GM18520 (cell line): ENCODE measurements around the gene C1orf210.

Experiments
- ATAC-seq: cut with Tn5 transposase; IDR thresholded peaks from one replicate; pipeline ENCODE4 v1.9.1; 2021; ENCODE audit not compliant: unreplicated experiment

Gene C1orf210

DNA sequence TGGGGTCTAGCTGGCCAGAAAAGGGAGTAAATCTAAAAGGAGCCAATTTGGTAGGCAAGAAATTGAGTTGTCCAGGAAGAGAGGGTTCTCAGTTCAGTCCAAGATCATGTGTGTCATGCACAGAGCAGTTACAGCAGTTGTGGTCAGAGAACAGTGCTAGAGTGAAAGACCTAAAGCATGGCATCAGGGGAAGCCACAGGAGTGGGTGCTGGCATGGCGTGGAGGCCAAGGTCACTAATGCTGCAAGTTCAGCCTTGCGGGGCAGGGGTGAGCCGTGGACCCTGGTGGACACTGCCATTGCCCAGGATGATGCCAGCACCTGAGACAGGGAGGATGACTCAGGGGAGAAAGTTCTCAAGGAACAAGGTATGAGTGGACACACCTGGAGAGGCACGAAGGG lies 32.2 kb downstream of the C1orf210 start:
- ATAC-seq, result no peak

DNA sequence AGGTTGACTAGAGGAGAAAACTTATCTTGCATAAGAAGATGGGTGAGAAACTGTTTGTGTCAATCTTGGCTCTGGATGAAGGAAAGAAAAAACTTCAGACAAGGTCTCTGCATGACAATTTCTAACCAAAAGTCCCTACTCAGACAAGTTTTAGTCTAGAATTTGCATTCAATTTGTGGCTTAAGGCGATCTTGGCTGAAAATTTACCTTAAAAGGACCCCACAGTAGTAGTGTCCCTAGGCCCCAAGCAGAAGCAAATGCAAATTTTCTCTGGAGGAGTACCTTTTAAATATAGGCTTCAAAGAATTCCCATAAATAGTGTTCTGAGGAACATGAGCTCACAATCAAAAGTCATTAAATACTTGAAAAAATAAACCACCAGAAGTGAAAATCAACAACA lies 33.2 kb downstream of the C1orf210 start:
- no peak for ATAC-seq

DNA sequence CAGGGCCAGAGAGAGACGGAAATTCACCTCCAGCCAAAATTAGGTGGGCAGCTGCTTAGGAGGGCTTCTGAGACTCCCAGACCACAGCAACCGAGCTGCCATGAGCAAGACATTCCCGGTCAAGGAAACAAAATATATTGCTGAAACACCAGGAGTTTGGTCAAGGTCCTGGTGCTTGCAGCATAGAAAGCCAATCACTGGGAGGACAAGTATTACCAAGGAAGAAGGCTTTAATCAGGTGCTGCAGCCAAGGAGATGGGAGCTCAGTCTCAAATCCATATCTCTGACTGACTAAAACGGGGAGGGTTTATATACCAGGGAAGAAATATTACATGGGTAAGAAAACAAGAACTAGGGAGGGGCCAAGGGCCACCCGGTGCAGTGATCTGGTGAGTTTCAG lies 34.4 kb downstream of the C1orf210 start:
- ATAC-seq, result no peak

- no peak for ATAC-seq
Measured at GRCh38 chr1:43250351-43250761, 35.0 kb downstream of the C1orf210 start.

GRCh38 chr1:43247256-43247921 lies 38.0 kb downstream of the C1orf210 start:
- no peak for ATAC-seq

DNA sequence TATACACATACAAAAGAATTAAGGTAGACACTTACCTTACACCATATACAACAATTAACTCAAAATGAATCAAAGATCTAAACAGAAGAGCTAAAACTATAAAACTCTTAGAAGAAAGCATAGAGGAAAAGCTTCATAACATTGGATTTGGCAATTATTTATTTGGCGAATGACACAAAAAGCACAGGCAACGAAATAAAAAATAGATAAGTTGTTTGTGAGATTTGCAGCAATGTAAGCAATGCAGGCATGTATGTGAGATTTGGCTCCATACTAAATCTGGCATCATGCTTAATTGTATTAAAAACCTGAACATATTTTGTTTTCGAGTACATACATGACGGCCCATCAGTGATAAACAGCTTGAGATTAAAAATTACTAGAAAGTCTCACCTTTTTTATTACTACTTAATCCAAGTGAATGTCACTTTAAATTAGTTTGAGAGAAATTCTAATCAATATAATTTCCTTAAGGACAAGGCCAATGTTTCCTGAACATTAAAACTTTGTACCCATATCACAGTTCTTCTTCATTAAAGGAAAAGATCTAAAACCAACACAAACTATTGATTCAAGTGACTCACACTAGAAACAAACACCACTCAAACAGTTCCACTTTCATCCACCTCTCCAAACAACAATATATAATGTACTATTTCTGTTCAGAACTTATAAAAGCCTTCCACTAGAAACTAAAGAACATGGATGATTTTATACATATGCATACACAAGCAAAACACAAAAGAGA lies 38.7 kb downstream of the C1orf210 start:
- ATAC-seq, result no peak

GRCh38 chr1:43243299-43243698 lies 42.1 kb downstream of the C1orf210 start:
- ATAC-seq, result no peak

GRCh38 chr1:43241413-43241836 lies 44.0 kb downstream of the C1orf210 start:
- no peak for ATAC-seq

DNA sequence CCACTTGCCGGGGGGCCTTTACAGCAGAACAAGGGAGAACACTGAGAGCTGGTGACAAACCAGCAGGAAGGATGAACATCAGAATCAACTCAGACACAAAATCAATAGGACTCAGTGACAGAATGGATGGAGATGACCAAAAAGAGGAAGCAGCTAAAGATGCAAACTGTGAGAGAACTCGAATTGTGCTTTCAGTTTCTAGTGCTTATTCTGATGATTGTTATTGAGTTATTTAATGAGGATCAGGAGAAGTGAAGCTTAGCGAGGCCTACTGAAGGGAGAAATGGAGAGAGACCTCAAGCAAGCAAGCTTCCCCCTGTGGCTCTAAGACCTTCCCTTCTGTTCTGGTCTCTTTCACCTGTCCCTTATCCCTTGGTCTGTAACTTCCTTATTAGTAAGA lies 45.9 kb downstream of the C1orf210 start:
- ATAC-seq, result no peak

- ATAC-seq, result no peak
Measured at GRCh38 chr1:43238991-43239469, 46.4 kb downstream of the C1orf210 start.

GRCh38 chr1:43238085-43238484 lies 47.3 kb downstream of the C1orf210 start:
- ATAC-seq, result no peak

DNA sequence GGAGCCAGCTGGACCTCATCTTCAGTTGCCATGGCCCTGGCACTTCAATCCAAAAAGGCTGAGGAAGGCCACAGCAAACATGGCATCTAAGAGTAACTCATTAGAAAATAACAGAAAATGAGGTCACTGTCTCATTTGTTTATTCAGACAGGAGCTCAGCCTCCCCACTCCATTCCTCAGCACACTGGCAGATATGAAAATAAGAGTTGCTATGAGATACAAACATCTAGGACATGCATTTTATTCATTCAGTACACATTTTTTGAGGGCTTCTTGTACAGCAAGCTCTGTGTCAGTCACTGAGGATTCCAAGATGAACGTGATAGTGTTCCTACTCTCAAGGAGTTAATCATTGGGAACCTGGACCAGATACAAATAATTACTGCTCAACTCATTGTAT lies 48.3 kb downstream of the C1orf210 start:
- no peak for ATAC-seq

DNA sequence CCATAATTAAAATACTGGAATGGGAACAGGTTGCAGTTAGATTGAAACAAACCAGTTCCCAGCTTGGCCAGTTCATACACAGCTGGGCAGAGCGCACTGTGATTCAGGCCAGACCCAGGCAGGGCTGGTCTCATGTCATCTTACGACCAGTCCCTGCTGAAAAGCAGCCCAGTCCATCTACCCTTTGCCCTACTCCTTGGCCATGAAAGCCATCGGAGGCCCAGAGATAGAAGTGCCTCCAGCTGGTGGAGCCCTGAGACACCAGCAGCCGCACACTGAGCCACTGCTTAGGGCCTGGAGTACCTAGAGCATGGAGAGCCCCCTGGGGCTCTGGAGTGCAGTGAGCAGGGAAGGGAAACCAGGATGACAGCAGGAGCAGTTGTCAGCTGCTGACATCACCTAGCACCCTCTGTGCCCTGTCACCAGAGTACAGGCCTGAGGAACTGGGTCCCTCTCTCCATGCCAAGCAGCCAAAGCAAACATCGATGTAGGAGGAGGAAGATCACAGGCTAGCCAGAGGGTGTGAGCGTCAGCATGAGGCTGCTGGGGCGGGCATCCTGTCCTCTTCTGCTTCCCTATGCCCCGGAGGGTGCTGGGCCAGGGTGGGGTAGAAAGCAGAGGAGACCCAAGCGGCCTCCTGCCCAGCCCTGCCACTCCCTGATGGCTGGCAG lies 49.8 kb downstream of the C1orf210 start:
- ATAC-seq, result no peak

GRCh38 chr1:43235040-43235439 lies 50.3 kb downstream of the C1orf210 start:
- no peak for ATAC-seq

DNA sequence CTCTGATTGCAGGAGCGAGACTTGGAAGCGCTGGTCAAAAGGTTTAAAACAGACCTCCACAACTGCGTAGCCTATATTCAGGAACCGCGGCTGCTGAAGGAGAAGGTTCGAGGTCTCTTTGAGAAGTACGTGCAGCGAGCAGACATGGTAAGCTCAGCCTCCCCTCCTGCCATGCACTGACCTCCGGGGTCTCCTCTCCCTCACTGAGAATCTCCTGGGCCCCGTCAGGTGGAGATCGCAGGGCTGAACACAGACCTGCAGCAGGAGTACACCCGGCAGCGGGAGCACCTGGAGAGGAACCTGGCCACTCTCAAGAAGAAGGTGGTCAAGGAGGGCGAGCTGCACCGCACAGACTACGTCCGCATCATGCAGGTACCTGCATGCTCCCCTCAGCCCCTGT lies 51.1 kb downstream of the C1orf210 start:
- no peak for ATAC-seq

DNA sequence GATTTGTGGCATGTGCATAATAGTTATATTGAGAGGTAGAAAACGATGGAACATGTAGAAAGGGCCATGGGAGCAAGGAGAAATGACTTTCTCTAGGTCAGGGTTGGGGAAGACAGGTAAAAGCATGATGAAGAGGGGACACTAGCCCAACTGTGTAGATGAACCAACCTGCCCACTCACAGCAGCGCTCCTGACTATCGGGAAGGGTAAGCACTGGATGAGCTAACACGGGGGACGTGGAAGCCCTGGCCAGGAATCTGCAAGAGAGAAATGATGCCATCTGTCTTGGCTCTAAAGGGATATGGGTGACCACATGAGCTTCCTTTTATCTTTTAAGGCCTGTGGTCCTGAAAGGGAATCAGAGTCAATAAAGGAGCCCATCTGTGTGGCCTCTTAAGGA lies 51.8 kb downstream of the C1orf210 start:
- no peak for ATAC-seq

GRCh38 chr1:43232482-43232881 lies 52.9 kb downstream of the C1orf210 start:
- no peak for ATAC-seq

DNA sequence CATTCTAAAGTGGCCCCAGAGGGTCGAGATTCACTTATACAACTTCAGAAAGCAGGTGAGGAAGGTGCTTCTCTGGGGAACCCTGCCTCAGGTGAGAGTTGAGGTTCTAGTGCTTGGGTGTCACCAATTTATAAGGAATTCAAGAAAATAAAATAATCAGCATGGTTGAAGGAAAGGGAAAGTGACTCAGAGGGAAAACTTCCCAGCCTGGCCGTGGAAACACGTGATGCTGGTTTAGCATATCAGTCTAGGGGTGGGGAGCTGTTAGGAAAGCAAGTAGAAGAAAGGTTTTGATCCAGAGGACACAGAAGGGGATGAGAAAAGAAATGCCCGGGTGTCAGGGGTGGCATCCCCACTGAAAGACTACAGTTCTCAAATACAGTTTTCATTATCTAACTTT lies 53.3 kb downstream of the C1orf210 start:
- ATAC-seq, result no peak
